Measurements from ENCODE around the gene SKI. TPM values are rescaled to one million over a fixed set of nuclear protein-coding genes. Genes with fewer than 3 reads are reported as not detected.

Gene SKI
- total RNA-seq, 2 donors from 2014 or later = 16.5 to 42.7 TPM

DNA sequence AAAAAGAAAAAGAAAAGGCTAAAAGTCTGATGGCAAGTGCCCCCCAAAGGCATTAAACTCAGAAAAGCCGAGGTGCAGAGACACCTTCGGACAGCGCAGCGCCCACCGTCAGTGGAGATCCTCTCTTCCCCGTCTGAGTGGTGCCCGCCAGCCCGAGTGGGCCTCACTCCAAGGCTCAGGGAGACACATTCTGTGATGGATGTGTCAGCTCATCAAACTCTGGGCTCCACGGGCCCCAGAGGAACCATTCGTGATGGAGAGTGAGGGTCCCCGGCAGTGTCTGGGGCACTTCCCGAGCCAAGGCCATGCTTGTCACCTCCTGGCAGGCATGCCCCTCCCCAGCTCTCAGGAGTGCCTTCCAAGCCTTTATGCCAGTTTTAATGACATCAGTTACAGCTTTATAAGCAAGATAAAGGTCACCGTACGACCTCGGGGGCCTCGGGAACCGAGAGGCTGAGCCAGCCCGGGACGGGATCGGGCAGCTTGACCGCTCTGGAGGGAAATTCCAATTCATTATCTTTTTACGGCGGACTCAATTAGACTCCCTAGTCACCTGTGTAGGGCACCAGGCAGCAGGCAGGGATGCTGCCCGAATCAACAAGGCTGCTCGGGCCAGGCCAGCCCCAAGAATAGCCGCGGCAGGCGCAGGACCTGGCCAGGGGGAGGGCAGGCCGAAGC, 113.7 kb downstream of the SKI start:
- peak; percentile 20 for DNase-seq (ENCODE audit: low spot score)
- peaks cover 0 to 5% of the 10 kb centered on the region in 2 donors for H3K4me1 Mint-ChIP-seq (ENCODE audit: low read depth in 2 of 2)
- no peak for ATAC-seq
- H3K4me3 Mint-ChIP-seq = no peak overlapping the region
- no peaks in the 10 kb centered on the region for H3K36me3 Mint-ChIP-seq
- H3K27ac Mint-ChIP-seq = no peak overlapping the region
- H3K9me3 Mint-ChIP-seq = no peaks in the 10 kb centered on the region
- H3K27me3 Mint-ChIP-seq = no peaks in the 10 kb centered on the region

DNA sequence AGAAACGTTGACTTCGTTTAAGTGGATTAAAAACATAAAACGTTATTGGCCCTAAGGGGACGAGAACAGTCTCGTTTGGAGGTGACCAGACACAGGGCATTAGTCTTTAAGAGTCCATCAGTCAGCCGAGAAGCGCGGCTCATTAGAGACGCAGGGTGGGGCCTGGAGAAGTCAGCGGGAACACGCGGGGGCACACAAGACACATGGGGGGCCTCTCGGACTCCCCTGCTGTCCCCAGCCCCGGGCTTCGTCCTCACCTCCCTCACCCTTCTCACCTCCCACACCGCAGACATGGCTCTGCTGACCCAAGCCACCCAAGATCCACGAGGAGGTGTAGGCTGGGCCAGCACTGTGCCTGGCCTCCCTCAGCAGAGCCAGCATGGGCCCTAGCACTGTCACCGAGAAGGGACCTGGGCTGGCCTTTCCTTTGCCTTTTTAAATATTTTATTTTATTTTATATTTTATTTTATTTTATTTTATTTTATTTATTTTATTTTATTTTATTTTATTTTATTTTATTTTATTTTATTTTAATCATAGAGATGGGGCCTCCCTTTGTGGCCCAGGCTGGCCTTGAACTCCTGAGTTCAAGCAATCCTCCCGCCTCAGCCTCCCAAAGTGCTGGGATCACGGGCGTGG, 114.4 kb downstream of the SKI start:
- no peaks in the 10 kb centered on the region for H3K36me3 Mint-ChIP-seq
- H3K4me1 Mint-ChIP-seq (ENCODE audit: low read depth in 2 of 2) = peaks cover 0 to 4% of the 10 kb centered on the region in 2 donors

DNA sequence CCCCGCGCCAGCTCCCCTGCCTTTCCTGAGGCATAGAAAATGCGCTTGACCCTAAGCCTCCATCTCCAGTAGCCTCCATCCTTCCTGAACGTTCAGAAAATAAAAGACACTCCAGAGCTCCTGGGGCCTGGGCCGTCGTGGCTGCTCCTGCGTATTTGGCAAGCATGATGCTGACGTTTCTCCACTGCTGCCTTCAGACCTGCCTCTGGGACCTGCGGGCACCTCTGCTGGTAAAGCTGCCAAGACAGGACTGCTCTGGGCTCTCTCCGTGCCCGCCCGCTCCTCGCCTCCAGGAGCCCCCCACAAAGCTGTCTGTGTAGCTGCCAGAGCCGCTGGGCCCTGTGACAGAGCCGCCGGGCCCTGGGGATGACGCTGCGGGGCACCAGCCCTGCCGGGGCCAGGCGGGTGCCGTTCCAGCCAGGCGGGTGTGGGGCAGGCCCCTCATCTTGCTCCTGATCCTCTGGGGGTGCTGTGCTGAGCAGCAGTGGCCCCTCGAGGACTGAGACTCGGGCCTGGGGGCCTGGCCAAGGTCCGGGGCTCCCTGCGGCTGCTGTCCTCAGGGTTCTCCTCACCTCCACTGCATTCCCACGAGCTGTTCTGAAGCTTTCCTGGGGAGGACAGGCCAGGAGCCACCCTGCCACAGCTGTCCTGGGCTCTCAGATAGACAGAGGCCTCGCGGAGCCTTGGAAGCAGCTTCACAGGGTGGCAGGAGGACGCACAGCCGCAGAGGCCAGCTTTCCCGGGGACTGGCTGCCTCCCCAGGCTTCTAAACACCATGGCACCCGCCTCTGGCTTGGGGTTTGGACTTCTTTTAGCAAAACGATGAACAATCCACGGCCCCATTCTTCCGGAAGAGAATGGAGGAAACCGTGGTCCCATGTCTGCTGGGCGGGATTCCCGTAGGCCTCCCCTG, 115.2 kb downstream of the SKI start:
- DNase-seq (ENCODE audit: low spot score) (peak; percentile 47), ATAC-seq (no peak)
- no peak overlapping the region for H3K27ac Mint-ChIP-seq
- no peaks in the 10 kb centered on the region for H3K27me3 Mint-ChIP-seq
- H3K4me1 Mint-ChIP-seq (ENCODE audit: low read depth in 2 of 2) = peaks cover 0 to 2% of the 10 kb centered on the region in 2 donors
- H3K36me3 Mint-ChIP-seq = no peaks in the 10 kb centered on the region
- no peak overlapping the region for H3K4me3 Mint-ChIP-seq
- no peaks in the 10 kb centered on the region for H3K9me3 Mint-ChIP-seq

More for the DNA sequence above, 114.4 kb downstream of the SKI start:
- Mint-ChIP-seq H3K27ac (no peak overlapping the region), H3K4me3 (no peak overlapping the region), H3K27me3 (no peaks in the 10 kb centered on the region), H3K9me3 (no peaks in the 10 kb centered on the region)
- no peak for ATAC-seq
- DNase-seq (ENCODE audit: low spot score) = peak; percentile 46

DNA sequence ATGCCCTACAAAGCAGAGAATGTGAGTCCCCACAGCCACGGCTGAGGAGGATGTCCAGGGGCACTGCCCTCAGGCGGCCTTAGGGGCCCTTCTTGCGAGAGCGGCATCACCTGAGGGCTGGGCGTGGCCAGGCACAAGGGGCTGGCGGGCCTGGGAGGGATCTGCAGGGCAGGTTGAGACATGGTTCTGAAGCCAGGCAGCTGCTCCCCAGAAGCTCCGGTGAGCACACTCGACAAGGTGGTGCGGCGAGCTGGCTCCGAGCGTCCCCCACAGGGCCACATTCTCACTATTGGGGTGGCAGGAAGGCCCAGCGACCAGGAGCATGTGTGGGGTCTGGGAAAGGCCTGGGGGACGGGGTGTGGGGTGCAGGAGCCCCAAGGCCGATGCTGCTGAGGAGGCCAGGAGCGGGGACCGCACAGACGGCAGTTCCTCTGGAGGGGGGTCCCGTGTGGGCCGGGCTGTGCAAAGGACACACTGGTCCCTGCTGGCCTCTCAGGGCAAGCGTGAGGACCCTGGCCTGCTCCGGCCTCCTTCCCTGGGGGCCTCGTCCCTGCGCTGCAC, 116.1 kb downstream of the SKI start:
- Mint-ChIP-seq H3K27me3 (no peaks in the 10 kb centered on the region), H3K9me3 (no peaks in the 10 kb centered on the region), H3K4me3 (no peak overlapping the region), H3K27ac (no peak overlapping the region), H3K4me1 (ENCODE audit: low read depth in 2 of 2) (peaks cover 0 to 2% of the 10 kb centered on the region in 2 donors), H3K36me3 (no peaks in the 10 kb centered on the region)
- ATAC-seq (no peak), DNase-seq (ENCODE audit: low spot score) (peak; percentile 35)

DNA sequence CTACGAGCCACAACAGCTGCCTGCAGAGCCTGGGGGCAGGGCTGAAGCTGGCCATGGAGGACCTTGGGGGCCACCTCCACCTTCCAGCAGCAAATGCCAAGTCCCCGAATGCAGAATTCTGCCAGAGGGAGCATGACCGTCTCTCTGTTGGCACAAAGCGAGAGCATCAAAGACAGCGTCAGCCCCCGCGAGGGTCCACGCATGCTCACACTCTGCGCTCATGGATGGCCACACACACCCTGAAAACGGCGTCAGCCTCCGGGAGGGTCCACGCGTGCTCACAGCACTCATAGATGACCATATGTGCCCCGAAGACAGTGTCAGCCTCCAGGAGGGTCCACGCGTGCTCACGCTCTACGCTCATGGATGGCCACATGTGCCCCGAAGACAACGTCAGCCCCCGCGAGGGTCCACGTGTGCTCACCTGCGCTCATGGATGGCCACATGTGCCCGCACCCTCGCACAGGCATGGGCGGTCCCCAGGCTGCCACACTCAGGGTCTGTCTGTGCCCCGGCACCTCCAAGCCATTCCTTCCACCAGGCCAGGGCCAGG, 116.7 kb downstream of the SKI start:
- H3K27ac Mint-ChIP-seq = no peak overlapping the region
- no peaks in the 10 kb centered on the region for H3K27me3 Mint-ChIP-seq
- H3K36me3 Mint-ChIP-seq = no peaks in the 10 kb centered on the region
- DNase-seq (ENCODE audit: low spot score) (peak; percentile 54), ATAC-seq (no peak)
- no peak overlapping the region for H3K4me3 Mint-ChIP-seq
- H3K9me3 Mint-ChIP-seq = no peaks in the 10 kb centered on the region
- H3K4me1 Mint-ChIP-seq (ENCODE audit: low read depth in 2 of 2) = peaks cover 0 to 2% of the 10 kb centered on the region in 2 donors

DNA sequence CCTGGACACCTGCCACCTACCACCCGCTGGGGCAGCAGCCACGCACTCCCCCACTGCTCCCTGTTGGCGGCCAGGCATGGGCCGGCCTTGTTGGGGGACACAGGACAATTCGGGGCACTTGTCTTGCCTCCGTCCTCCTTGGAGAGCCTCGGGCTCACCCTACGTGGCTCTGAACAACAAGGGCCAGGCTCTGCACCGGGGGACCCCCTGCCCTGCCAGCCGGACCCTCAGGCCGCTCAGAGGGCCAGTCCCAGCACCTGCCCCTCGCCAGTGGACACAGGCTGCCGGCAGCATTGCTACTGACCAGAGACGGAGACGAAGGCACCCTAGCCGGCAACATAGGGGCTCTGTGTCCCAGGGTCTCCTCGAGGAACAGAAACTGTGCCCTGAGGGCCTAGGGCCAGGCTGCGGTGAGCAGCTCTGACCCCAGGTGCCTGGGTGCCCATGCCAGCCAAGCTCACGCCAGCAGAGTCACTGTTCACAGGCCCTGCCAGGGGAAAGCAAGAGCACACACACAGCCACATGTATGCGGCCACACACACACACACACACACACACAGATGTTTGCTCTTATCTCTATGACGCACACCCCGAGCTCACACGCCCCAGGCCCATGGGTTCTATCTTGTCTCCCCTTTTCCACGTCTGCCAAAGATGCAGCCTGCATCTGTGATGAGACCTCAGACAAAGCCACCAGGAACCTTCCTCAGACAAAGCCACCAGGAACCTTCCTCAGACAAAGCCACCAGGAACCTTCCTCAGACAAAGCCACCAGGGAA, 117.4 kb downstream of the SKI start:
- Mint-ChIP-seq H3K27me3 (no peaks in the 10 kb centered on the region), H3K9me3 (no peaks in the 10 kb centered on the region), H3K4me3 (no peak overlapping the region), H3K4me1 (ENCODE audit: low read depth in 2 of 2) (no peaks in the 10 kb centered on the region), H3K27ac (no peak overlapping the region), H3K36me3 (no peaks in the 10 kb centered on the region)
- DNase-seq (ENCODE audit: low spot score) (peak; percentile 54), ATAC-seq (no peak)

DNA sequence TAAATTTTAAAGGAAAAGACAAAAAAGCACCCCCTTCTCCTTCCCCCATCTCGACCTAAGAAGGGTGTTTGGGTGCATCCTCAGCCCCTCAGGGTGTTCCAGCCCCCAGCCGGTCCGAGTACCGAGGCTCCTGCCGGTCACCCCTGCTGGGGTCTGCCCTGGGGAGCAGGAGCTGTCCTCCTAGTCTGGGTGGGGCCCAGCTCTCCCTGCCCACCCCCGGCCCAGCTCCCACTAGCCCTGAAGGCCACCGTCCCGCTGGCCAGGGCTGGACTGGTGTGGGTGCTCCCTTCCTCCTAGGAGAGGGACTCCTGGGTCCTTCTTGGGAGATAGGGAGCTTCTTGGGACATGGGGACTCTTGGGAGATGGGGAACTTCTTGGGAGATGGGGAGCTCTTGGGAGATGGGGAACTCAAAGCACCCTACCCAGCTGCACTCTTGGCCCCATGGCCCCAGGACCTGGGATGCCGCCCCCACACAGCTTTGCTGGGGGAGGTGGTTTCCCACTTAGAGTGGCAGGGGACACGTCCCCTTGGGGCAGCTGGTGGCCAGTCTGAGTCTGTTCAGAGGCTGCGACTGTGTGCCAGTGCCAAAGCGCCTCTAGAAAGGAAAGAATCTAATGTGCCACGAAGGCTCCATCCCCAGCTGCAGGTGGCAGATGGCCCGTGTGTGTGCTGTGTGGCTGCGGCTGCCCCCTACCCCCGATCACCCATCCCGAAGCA, 118.7 kb downstream of the SKI start:
- Mint-ChIP-seq H3K27ac (no peak overlapping the region), H3K36me3 (no peaks in the 10 kb centered on the region), H3K4me1 (ENCODE audit: low read depth in 2 of 2) (no peaks in the 10 kb centered on the region), H3K4me3 (no peak overlapping the region), H3K27me3 (no peaks in the 10 kb centered on the region), H3K9me3 (no peaks in the 10 kb centered on the region)
- ATAC-seq (no peak), DNase-seq (ENCODE audit: low spot score) (no peak)

DNA sequence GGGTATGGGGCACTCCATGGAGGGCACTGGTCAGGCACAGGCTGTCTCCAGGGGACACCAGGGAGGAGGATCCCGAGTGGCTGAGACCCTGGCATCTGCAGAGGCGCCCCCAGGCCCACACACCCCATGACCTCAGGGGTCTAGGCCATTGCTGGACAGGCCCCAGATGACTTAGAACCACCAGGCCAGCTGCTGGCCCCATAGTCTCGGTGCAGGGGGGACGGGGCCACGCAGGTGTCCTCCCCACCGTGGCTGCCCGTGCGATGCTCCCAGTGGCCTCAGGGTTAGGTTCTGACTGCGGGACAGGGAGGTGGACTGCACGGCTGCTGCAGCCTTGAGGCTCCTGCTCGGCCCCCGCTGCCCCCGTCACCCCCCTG, 119.3 kb downstream of the SKI start:
- Mint-ChIP-seq H3K4me1 (ENCODE audit: low read depth in 2 of 2) (no peaks in the 10 kb centered on the region), H3K9me3 (no peaks in the 10 kb centered on the region), H3K4me3 (no peak overlapping the region), H3K36me3 (no peaks in the 10 kb centered on the region), H3K27ac (no peak overlapping the region), H3K27me3 (no peaks in the 10 kb centered on the region)
- DNase-seq (ENCODE audit: low spot score) (peak; percentile 32), ATAC-seq (no peak)

DNA sequence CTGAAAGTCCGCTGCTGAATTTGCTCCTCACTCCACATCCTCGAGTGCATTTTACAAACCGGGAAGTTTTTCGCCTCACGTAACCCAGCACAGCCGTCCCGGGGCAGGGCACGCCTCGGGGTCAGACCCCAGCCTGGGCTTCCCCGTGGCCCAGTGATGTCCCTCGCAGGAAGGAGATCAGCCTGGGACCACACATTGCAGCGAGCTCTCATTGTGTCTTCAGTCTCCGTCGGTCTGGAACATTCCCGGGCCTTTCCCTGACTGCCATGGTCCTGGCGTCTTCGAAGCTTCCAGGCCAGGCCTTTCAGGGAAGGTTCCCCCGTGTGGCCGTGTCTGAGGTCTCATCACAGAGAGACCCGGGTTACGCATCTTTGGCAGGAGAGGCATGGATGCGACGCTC, 119.8 kb downstream of the SKI start:
- no peaks in the 10 kb centered on the region for H3K27me3 Mint-ChIP-seq
- ATAC-seq = no peak
- DNase-seq (ENCODE audit: low spot score) = peak; percentile 48
- no peak overlapping the region for H3K27ac Mint-ChIP-seq
- H3K9me3 Mint-ChIP-seq = no peaks in the 10 kb centered on the region
- no peaks in the 10 kb centered on the region for H3K4me1 Mint-ChIP-seq (ENCODE audit: low read depth in 2 of 2)
- no peak overlapping the region for H3K4me3 Mint-ChIP-seq
- H3K36me3 Mint-ChIP-seq = no peaks in the 10 kb centered on the region

DNA sequence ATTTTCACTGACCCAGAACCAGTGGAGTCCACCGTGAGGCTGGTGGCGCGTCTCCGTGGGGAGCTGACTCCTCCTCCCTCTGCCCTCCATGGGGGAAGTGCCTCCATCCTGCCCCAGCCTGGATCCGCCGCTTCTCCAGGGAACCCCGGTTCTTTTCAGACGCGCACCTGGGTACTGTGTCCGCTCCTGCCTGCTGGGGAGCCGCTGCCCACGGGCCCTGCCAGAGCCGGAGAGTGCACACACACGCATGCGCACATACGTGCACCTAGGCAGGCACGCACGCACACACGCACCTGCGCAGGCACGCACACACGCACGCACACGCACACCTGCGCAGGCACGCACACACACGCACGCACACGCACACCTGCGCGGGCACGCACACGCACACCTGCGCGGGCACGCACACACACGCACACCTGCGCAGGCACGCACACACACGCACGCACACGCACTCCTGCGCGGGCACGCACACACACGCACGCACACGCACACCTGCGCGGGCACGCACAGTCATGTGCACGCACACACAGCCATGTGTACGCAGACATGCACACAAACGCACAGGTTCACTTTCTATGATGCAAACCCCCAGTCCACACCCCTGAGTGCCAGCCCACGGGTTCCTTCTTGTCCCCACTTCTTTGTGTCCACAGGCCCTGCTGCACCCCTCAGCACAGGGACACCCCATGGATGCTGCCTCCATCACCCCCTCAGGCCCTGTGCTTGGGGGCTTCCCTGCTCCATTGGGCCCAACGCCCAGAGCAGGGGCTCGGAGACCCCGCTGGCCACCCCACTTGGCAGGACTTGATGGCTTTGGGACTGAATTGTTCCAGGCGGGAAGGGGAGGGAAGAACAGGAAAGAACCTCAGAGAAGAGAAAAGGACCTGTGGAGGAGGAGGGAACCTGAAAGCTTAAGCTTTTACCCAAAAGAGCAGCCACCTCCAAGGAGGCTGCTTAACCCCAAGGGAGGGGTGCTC, 120.5 kb downstream of the SKI start:
- no peaks in the 10 kb centered on the region for H3K9me3 Mint-ChIP-seq
- no peaks in the 10 kb centered on the region for H3K4me1 Mint-ChIP-seq (ENCODE audit: low read depth in 2 of 2)
- no peaks in the 10 kb centered on the region for H3K36me3 Mint-ChIP-seq
- ATAC-seq = no peak
- no peak overlapping the region for H3K27ac Mint-ChIP-seq
- no peaks in the 10 kb centered on the region for H3K27me3 Mint-ChIP-seq
- no peak overlapping the region for H3K4me3 Mint-ChIP-seq
- peak; percentile 53 for DNase-seq (ENCODE audit: low spot score)

DNA sequence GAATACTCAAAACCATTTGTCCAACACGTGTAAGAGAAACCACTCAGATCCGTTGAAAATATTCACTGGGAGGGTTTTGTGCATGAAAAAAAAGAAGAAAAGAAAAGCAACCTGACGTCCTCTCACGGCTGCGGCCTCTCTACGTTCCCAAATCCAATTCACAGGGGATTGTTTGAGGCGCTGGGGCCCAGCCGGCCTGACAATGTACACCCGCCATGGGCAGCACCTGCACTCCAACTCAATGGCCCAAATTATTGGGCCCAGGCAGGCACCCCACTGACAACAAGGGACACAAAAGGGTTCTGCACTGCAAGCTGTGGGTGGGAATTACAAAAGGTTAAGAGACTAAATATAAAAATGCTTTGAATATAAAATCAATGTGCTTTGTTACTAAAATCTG, 121.7 kb downstream of the SKI start:
- H3K27me3 Mint-ChIP-seq = no peaks in the 10 kb centered on the region
- no peaks in the 10 kb centered on the region for H3K4me1 Mint-ChIP-seq (ENCODE audit: low read depth in 2 of 2)
- ATAC-seq = no peak
- no peaks in the 10 kb centered on the region for H3K9me3 Mint-ChIP-seq
- no peak overlapping the region for H3K4me3 Mint-ChIP-seq
- no peak overlapping the region for H3K27ac Mint-ChIP-seq
- no peaks in the 10 kb centered on the region for H3K36me3 Mint-ChIP-seq
- DNase-seq (ENCODE audit: low spot score) = peak; percentile 37

DNA sequence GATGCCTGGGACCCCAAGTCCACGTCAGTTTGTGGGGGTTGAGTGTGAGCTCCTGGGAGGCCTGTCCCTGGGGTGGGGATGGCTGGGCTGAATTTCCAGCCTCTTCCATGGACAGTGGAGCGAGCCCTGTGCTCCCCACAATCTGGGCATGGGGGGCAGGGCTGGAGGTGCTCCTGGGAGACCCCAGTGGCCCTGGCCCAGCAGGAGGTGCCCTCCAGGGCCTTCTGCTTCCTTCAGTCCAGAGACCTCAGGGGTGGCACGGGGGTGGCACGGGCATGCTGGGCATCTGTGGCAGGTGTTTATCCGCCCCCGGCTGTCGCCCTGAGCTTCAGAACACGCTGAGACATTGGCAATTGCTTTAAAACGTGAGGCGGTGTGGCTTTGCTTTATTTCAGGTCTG, 122.4 kb downstream of the SKI start:
- no peak for DNase-seq (ENCODE audit: low spot score)

More for the DNA sequence above, 122.4 kb downstream of the SKI start:
- Mint-ChIP-seq H3K27ac (no peak overlapping the region), H3K36me3 (no peaks in the 10 kb centered on the region), H3K27me3 (no peaks in the 10 kb centered on the region), H3K4me1 (ENCODE audit: low read depth in 2 of 2) (no peaks in the 10 kb centered on the region), H3K4me3 (no peak overlapping the region), H3K9me3 (no peaks in the 10 kb centered on the region)
- no peak for ATAC-seq

Measured in natural killer cell treated with Interleukin-12 subunit alpha and Interleukin-12 subunit beta and Interleukin-15 and Interleukin-18, amount 100 ng/mL, for 72 hours (primary cell).